Hematopoietic multipotent progenitor cell treated with erythropoietin and hydrocortisone succinate and interleukin-3 and kit ligand, for 8 days (in vitro differentiated cells): ENCODE measurements around the gene GNG4.

ENCODE experiments used
- DNase-seq: peaks from one replicate; pipeline ENCODE4 v3.0.0-alpha.2; 2015

GNG4 gene

DNA sequence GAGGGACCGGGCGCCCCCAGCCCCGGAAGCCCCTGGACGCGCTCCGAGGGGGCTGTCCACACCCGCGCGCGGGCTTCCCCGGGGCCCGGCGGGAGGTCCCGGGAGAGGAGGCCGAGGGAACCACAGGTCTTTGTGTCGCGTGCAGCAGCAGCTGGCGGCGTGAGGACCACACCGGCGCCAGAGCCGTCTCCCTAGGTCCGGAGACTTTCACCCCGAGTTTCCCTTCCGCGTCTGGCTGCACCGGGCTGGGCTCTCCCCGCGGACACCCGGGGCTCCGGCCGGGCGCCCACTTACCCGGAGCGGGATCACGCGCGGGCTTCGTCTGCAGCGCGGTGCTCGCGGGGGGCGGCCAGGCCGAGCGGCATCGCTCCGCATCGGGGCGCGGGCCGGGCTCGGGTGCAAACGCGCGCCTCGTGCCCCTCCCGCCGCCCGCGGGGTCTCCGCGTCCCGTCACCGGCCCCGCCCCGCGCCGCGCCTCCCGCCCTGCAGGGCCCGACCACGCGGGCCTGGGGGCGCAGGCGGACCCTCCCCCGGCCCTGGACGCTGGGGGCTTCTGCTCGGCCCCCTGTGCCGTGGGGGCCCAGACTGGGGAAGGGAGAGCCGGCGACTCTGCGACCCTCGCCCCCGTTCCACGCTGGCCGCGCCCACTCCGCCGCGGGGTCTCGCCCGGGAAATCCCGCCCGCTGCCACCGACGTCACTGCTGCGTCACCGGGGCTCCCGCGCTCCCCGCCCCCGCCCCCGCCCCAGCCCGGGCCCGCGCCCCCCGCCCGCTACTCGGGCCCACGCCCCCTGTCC is at the start of gene GNG4:
Gene GNG4, minus strand, starts transcription at position 417 of the 796 bp plus-strand sequence. CDS start 65,946 bp downstream, outside the sequence.
- no peak for DNase-seq

DNA sequence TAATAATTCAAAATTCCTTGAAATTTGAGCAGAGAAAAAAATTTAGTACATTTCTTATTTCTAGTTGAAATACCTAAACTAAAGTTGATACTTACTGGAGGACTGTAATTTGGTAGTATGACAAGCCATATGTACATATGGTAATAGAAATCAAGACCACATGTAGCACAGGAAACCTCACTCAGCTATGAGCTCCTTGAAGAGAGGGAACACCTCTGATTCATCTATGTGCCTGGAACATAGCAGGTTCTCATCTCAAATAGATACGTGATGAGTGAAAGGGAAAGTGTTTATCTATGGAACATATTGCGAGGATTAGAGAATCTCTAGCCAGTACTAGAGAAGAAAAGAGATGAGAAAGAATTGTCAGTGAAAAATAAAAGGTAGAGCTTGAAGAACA is 47.9 kb upstream of the GNG4 start:
- DNase-seq, result no peak

DNA sequence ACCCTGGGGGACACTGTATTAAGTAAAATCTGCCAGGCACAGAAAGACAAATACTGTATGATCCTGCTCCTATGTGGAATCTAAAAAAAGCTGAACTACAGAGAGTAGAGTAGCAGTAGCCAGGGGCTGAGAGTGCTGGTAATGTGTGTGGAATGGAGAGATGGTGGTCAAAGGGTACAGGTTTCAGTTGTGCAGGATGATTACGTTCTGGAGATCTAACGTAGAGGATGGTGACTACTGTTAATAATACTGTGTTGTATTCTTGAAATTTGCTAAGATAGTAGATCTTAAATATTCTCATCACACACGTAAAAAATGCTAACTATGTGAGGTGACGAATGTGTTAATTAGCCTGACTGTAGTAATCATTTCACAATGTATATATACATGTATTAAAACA is 39.8 kb upstream of the GNG4 start:
- no peak for DNase-seq

DNA sequence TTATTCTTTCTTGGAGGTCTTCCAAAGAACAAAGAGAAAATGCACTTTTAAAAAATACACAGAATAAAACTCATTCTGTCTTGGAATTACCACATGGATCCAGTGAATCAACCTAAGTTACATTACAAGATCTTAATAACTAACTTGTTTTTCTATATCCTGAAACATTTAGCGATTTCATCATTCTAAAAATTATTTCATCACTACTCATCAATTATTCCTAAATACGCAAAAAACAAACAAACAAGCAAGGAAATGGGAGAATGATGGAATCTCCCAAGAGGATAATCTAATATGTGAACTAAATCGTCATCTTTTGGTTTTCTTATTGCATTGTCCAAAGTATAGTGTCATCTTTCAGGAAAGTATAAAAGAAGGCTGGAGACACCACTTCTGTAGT is 38.5 kb upstream of the GNG4 start:
- no peak for DNase-seq

DNA sequence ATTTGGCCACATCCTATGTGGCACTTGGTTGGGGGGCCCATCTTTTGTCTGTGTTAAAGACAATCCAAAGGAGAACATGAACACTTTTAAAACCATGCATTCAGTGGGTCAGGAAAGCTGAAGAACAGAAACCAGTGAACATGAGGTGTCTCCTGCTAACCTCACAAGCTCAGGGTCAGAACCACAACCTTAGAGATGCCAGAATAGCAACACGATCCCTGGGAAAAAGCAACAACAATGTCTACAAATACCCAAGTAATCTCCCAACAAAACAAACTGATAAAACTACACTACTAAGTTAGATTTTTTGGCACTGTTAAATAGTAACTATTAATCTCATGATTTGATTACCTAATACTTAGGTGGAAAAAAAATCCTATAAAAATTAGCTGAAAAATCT is 34.1 kb upstream of the GNG4 start:
- DNase-seq, result no peak

DNA sequence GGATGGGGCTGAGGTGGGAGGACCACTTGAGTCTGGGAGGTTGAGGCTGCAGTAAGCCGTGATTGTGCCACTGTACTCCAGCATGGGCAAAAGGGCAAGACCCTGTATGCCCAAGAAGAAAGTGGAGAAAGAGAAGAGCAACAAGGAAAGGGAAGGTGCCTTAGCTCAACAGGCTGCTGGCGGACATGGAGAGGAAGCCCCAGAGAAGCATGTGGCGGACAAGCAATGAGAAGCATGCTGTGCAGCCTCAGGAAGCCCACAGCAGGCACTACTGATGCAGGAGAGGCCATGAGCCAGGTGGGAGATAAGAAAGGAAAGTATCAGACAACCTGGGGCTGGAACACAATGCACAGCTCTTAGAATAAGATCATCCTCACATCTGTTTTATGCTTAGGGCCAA is 32.6 kb upstream of the GNG4 start:
- no peak for DNase-seq

DNA sequence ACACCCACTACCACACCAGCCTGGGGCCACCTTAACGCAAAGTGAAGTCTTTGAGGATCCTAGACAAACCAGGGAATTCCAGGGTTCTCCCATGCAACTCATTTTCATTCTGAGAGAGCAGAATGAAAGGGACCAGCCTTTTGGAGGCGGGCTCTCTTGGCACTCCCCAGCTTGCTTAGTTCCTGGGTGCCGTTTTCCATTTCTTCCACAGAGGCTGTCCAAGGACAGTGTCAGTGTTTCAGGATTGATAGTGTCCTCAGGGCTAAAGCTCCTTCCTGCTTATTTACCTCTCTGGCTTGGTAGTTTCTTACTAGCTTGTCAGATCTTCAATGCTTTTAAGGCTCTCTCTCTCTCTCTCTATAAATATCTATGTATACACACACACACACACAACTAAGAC is 30.1 kb upstream of the GNG4 start:
- DNase-seq, result no peak

DNA sequence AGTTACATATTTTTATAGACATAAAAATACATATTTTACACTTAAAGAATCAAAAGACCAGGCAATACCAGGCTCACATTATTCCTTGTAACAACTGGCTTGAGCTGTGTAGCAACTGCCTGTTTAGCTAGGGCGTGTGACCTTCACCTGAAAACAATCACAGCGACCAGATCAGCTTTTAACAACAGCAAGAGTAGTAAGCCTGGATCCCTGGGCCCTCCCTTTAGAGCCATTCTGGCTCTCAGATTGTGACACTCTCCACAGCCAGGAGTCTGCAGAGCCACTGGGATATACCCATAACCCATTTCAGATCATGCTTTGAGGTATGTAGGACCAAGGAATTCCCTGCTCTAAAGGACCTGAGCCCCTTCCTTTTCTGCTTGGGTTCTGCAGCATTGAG is 29.4 kb upstream of the GNG4 start:
- no peak for DNase-seq

DNA sequence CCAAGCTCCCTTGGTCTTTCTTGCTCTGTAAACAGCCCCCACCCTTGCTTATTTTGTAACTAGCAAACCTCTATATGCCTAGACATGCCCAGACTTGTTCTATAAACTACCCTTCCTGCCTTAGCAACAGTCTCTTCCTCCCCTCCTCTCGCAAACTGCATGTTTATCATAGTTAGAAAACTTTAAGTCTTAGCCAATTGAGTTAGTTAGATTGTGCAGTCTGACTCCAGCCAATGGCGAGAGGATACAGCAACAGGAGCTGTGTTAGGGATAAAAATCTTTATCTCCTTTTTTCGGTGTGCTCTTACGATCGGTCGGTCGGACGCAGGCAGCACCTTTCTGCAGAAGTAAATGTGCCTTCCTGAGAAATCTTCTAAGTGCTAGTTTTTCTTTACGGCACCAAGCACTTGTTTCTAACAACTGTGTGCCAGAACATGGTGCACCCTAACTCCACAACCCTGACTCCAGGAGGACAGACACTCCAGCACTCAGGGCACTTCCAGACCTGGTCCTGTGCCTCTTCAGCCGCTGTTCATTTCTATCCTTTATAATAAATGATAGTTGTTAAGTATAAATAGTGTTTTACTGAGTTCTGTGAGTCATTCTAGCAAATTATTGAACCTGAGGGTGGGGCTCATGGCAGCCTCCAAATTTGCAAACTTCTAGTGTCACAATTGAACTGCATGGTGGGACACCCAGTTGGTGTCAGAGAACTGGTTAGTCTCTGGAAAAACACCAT is 25.7 kb upstream of the GNG4 start:
- no peak for DNase-seq

DNA sequence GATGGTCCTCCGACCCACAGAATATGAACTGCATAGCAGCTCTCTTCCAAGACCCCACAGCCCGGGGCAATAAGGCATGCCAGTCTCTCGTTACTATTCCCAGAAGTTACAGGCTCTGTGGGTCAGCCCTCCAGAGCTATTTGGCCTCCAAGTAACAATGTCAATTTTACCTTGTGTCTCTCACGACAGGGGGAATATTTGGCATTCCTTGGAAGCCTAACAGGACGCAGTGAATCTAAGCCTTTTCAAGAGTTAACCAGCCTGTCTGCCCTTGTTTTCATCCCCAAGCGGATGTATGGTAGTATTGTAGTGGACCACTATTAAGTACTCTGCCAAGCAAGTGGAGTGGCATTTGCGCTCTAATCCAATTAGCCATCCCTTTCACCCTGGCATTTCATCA is 24.4 kb upstream of the GNG4 start:
- DNase-seq, result no peak

DNA sequence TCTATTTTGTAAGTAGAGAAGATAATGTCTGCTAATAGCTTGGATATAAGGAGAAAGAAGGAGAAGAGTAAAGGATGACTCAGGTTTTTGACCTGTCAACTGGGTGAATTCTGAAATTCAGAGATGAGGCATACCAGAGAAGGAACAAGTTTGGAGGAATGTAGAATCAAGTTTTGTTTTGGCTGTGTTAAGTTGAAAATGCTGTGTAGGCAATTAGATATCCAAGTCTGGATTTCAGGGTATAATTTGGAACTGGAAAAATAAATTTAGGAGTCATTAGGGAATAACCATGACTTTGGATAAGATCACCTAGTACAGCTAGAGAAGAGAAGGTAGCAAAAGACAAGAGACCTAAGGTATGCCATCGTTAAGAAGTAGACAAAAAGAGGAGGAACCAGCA is 22.4 kb upstream of the GNG4 start:
- no peak for DNase-seq

DNA sequence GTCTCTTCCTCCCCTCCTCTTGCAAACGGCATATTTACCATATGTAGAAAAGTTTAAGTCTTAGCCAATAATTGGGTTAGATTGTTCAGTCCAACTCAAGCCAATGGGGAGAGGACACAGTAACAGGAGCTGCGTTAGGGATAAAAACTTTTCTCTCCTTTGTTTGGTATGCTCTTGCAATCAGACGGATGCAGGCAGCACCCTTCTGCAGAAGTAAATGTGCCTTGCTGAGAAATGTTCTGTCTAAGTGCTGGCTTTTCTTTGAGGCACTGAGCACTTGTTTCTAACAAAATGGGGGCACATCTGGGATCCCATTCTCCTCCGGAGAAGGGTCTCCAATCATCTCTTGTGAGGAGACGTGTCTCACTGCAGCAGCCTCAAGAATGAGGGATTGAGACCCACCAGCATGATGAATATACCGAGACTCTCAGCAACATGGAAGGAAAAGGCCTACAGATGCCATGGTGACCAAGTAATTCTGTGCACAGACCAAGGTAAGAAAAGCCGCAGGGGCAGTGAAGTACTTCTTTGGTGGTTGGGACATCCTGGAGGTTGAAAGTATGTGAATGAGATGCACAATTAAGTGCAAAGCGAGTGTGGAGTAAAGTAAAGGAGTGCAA is 20.7 kb upstream of the GNG4 start:
- DNase-seq, result no peak

DNA sequence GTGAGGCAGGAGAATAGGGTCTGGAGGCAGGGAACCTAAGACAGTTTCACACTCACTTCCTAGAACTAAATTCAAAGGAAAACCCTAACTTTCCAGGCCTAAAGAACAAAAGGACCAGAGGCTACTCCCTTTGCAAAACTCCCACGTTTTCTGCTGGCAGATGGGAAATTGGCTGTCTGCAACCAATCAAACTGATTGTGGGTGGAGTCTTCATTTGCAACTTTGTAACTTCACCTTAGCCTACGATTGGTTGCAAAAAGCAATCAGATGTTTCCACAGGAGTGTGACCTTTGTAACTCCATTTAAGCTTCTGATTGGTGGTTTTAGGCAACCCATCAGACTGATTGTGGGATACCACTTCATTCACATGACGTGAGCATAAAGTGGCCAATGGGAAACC is 19.7 kb upstream of the GNG4 start:
- DNase-seq, result no peak

DNA sequence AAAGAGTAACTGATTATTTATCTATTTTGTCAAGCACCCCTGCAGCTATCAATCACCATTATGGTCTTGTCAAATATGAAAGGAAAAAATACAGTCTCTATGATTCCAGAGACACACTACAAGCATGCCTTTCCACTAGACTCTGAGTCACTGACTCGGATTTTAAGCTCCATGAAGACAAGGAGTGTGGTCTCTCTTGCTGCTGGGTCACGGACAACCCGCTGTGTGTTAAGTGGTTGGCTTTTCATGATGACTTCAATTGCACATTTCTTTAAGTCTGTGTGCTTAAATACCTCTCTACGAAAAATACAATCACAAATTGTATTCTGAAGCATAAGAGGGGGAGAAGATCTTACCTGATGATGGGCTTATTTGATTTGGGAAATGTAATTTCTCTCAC is 14.0 kb upstream of the GNG4 start:
- DNase-seq, result no peak

DNA sequence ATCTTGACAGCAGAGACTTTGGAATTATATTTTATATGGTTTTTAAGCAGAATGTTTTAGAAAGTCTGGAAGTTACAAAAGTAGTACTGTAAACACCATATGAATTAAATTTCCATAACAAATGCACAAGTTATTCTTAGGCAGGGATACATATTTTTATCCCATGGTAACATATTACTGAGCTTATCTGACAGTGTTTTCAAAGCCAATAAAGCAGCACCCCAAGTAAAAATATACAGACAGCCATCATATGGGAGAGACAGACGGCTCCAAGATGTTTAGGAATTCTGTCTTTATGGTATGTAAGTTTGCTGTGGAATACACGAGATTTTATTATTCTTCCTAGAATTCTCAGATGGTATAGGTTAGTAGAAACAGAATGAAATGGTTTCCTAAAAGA is 12.0 kb upstream of the GNG4 start:
- no peak for DNase-seq

DNA sequence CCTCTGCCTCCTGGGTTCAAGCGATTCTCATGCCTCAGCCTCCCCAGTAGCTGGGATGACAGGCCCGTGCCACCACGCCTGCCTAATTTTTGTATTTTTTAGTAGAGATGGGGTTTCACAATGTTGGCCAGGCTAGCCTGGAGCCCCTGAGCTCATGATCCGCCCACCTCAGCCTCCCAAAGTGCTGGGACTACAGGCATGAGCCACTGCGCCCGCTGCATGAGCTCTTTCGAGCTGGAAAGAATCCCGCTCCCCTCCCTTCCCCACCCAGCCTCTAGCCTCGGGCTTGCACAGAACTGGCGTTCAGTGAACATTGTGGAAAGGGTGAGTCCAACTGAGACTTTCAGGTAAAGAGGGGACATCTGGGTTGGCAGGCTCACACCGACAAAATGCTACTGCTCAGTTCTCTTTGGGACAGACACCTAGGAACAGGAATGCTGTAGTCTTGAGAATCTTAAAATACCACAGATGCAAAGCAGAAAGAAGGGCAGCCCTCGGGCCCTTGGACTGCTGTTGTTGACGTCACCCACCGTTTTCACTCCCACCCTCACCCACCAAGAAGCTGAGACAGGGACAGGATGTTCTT is 9.7 kb upstream of the GNG4 start:
- DNase-seq, result no peak

DNA sequence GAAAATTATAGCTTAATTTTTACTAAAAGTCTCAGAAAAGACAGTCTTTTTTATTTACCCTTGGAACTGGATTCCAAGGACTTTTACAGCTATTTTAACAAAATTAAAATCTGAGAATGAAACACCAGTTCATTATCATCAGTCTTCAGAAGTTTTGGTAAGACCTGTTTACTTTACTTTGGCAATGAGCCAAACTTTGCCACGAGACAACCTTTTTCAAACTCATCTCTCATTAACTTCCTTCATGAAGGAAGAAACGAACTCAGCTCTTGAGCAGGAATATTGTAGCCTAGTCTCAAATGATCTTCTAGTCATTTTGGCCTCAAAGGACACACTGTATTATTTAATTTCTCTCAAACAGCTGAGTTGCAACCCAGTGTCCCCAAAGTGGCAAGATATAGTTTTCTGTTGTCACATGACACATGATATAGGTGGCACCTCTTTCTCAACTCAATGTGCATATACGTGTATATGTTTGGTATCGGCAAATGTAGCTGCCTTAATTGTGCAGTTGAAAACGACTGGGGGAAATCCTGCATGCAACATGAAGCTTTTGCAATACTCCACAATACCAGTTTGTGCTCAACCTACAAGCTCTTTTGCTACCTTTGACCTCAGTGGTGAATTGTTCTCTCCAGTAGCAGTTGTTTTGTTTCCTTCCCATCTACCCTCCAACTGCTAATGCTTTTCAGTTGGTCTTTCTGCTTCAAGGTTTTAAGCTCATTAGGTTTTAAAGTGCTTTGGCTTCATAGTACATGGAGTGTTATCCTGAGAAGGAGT is 8.4 kb upstream of the GNG4 start:
- peak; percentile 36 for DNase-seq

DNA sequence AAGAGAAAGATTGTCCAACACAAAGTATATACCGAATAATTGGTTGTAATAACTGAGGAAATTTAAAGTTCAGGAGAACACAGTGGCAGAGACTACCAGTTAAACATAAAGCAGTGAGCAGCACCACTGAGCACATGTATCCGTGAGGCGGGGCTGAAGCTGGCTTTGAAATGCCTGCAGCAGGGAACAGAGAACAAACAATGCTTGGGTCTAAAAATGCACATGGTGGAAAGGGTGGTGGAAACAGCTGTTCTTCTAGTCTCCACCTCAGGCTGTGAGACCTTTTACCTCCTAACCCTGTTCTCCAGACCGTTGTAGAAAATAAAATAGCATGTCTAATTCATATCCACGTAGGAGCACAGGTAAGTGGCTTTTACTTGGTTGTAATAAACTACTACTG is 7.7 kb upstream of the GNG4 start:
- no peak for DNase-seq

DNA sequence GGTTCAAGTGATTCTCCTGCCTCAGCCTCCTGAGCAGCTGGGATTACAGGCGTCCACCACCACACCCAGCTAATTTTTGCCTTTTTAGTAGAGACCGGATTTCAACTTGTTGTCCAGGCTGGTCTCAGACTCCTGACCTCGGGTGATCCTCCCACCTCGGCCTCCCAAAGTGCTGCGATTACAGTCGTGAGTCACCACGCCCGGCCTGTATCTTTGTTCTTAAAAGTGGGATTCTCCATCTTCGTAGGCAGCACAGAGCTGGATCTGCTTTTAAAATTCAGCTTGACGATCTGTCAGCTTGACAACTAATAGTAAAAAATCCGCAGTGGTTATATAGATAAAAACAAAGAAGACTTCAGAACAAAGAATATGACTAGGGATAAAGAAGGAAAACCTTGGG is 2.8 kb upstream of the GNG4 start:
- no peak for DNase-seq

DNA sequence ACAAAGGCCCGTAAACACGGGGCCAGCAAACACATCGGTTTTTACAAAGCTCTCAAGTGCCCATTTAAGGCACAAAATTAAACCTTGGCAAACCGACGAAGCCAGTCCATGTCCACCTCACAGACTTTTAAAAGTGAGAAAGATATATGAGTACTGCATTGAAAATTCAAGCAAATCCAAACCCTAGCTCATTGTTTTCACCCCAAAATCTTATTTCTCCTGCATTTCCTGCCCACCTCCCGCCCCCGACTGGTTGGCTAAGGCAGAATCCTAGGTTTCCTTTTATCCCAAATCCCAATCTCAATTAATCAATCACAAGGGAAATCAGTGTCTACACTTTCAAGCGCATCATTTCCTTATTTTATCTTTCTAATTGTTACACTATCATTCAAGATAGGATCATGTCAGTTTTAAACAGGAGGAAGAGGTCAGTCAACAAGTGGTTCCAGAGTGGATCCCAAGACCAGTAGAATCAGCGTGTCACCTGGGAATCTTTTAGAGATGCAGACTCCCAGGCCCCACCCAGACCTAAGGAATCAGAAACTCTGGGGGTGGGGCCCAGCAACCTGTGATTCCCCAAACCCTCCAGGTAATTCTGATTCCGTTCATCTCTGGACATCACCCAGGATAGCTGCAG is 1.7 kb upstream of the GNG4 start:
- no peak for DNase-seq

DNA sequence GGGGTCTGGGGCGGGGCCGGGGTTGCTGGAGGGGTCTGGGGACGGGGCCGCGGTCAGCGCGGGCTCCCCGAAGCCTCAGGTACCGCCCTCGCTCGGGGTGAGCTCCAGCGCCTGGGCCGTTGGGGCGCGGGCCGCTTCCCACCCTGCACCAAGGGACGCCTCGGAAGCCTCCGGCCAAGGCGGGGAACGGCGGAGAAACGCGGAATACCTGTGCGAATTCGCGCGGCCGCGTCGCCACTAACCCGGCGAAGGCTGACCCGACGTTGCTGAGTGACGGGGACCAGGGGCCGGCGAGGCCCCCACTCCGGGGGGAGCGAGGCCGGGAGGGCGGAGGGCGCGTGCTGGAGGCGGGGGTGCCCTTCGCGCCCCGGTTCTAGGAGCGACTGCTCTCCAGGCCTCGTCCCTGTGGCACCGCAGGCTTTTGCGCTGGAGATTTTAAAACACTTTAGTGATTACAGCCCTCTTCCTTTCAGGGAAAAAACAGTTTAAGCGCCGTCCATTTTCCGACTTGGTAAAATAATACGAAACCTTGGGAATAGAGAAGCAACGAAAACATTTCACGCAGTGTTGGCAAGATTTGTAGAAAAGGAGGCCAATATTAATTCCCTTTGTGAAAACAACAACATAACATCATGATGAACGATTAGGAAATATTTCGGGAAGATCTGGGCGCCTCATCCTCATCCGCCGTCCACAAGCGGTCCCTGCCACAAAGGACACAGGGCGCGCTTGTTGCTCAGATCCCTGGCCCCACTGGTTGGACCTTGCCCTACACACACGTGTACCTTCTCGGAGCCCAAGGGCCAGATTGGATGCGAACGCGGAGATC is 971 bp upstream of the GNG4 start:
- DNase-seq, result no peak

DNA sequence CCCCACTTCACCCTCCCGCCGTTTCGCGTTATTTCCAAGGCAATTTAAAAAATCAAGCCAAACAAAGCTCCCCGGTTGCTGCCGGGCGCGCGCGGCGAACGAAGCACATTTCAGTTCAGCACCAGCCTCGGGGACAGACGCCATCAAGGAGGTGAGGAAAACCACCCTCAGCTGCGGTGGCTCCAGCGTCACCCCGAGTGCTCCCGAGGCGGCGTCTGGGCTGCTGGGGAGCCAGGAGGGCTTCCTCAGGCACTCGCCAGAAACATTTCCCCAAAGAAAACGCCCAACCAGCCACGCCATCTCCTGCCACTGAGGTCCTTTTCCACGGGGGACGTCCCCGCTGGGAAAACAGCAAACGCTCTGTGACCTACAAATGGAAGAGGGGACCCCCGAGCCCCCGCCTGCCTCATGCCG is 623 bp downstream of the GNG4 start:
- peak; percentile 51 for DNase-seq
